Measurements from ENCODE around the gene PID1. TPM values are rescaled to one million over a fixed set of nuclear protein-coding genes. Genes with fewer than 3 reads are reported as not detected.

Gene PID1
- total RNA-seq, 1 experiment from 2014 or later, result 0.31 TPM

DNA sequence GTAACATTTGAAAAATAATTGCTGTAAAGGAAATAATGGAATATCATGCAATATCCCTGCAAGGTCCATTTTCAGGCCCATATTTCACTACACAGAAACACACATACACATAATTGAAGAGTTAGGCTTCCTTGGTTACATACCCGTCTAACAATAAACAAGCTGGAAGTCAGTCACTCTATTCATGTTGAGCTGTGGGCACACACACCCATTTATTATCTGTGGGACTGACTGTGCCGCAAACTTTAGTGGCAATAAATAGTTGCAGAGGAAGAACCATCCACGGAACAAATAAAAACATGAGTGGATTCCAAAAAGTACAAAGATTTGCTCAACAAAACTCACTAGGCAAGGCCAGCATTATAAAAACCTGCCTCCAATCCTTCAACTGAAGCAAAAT lies 24.8 kb downstream of the PID1 start:
- CTCF ChIA-PET, result no interaction called here
- TF ChIP-seq CTCF (IDR thresholded peaks at IDR 0.05; ENCODE audit: unreplicated experiment), result no peak
- intact Hi-C loops (cut with micrococcal nuclease; ENCODE audit: unreplicated experiment), result no loop called here
- Mint-ChIP-seq H3K4me1 (ENCODE audit: low read depth, unreplicated experiment) (no peaks in the 10 kb centered on the region), H3K27ac (ENCODE audit: unreplicated experiment) (no peak overlapping the region), H3K27me3 (ENCODE audit: unreplicated experiment) (no peaks in the 10 kb centered on the region), H3K9me3 (ENCODE audit: low read depth, unreplicated experiment) (peaks cover 19% of the 10 kb centered on the region), H3K36me3 (ENCODE audit: insufficient read depth, unreplicated experiment) (no peaks in the 10 kb centered on the region), H3K4me3 (ENCODE audit: low read depth, unreplicated experiment) (no peak overlapping the region)
- no TSS peak for BruUV-seq (replicated peaks)
- DNase-seq, result no peak

- H3K36me3 Mint-ChIP-seq (ENCODE audit: insufficient read depth, unreplicated experiment), result no peaks in the 10 kb centered on the region
Measured at GRCh38 chr2:229244975-229245374, 26.1 kb downstream of the PID1 start.

DNA sequence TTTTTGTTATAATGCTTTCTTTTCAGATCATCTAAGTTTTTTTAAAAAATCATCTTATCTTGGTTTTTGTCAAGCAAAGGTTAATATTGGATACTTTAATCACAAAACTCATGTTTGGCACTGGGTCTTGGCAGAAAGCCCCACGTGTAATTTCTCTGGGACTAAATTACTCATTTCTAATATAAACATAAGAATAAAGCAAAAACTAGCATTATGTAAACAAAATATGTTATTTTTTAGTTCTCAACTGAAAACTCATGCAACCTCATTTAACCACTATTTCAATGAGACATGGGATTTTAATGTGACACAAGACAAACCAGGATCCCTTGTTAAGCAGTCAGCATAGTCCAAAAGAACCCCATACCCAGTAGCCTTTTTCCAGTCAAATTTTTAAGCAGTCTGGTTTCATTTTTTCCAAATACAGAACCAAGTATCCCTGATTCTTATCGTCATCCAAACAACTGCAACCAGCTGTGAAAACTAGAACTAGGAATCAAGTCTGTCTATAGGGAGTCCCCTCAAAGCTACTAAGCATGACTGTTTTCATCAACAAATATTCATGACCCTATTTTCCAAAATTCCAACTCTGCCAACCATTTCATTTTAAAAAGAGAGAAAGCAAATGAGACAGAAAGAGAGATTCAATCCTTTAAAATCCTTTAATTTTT lies 27.1 kb downstream of the PID1 start:
- Mint-ChIP-seq H3K27ac (ENCODE audit: unreplicated experiment) (no peak overlapping the region), H3K27me3 (ENCODE audit: unreplicated experiment) (no peaks in the 10 kb centered on the region), H3K9me3 (ENCODE audit: low read depth, unreplicated experiment) (peaks cover 16% of the 10 kb centered on the region), H3K4me3 (ENCODE audit: low read depth, unreplicated experiment) (no peak overlapping the region), H3K4me1 (ENCODE audit: low read depth, unreplicated experiment) (no peaks in the 10 kb centered on the region), H3K36me3 (ENCODE audit: insufficient read depth, unreplicated experiment) (no peaks in the 10 kb centered on the region)
- CTCF ChIA-PET, result no interaction called here
- no TSS peak for BruUV-seq (replicated peaks)
- intact Hi-C loops (cut with micrococcal nuclease; ENCODE audit: unreplicated experiment), result no loop called here
- no peak for TF ChIP-seq CTCF (IDR thresholded peaks at IDR 0.05; ENCODE audit: unreplicated experiment)
- no peak for DNase-seq

More at GRCh38 chr2:229244975-229245374, 26.1 kb downstream of the PID1 start:
- intact Hi-C loops (cut with micrococcal nuclease; ENCODE audit: unreplicated experiment), result no loop called here
- H3K9me3 Mint-ChIP-seq (ENCODE audit: low read depth, unreplicated experiment), result peaks cover 19% of the 10 kb centered on the region
- H3K27ac Mint-ChIP-seq (ENCODE audit: unreplicated experiment), result no peak overlapping the region
- CTCF ChIA-PET, result no interaction called here
- DNase-seq, result no peak
- H3K4me1 Mint-ChIP-seq (ENCODE audit: low read depth, unreplicated experiment), result no peaks in the 10 kb centered on the region
- no peak overlapping the region for H3K4me3 Mint-ChIP-seq (ENCODE audit: low read depth, unreplicated experiment)
- no peak for TF ChIP-seq CTCF (IDR thresholded peaks at IDR 0.05; ENCODE audit: unreplicated experiment)
- no TSS peak for BruUV-seq (replicated peaks)
- no peaks in the 10 kb centered on the region for H3K27me3 Mint-ChIP-seq (ENCODE audit: unreplicated experiment)

DNA sequence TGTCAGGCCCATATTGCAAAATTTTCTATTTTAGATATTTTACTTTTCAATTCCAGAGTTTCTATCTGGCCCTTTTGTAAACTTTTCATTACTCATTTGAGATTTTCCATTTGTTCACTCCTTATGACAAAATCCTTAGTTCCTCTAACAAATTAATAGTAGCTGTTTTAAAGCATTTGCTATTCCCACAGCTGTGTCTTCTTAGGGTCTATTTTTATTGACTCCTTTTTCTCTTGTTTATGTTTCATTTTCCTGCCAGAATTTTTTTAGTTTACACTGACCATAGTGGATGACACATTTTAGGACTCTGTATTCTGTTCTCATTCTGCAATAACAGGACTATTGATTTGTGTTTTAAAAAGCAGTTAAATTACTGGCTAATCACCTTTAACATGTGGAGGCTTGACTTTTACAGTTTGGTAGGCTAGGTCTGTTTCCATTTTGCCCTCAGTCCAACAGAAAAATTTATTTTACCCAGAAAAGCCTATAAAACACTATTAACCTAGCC lies 30.0 kb downstream of the PID1 start:
- Mint-ChIP-seq H3K9me3 (ENCODE audit: low read depth, unreplicated experiment) (peaks cover 16% of the 10 kb centered on the region), H3K36me3 (ENCODE audit: insufficient read depth, unreplicated experiment) (no peaks in the 10 kb centered on the region), H3K4me1 (ENCODE audit: low read depth, unreplicated experiment) (no peaks in the 10 kb centered on the region), H3K4me3 (ENCODE audit: low read depth, unreplicated experiment) (no peak overlapping the region), H3K27ac (ENCODE audit: unreplicated experiment) (no peak overlapping the region), H3K27me3 (ENCODE audit: unreplicated experiment) (no peaks in the 10 kb centered on the region)
- TF ChIP-seq CTCF (IDR thresholded peaks at IDR 0.05; ENCODE audit: unreplicated experiment), result no peak
- no peak for DNase-seq
- CTCF ChIA-PET, result no interaction called here
- BruUV-seq (replicated peaks), result no TSS peak
- intact Hi-C loops (cut with micrococcal nuclease; ENCODE audit: unreplicated experiment), result no loop called here

Measured in Calu3 (cell line).